ENCODE measurements around the gene NGRN.

DNA sequence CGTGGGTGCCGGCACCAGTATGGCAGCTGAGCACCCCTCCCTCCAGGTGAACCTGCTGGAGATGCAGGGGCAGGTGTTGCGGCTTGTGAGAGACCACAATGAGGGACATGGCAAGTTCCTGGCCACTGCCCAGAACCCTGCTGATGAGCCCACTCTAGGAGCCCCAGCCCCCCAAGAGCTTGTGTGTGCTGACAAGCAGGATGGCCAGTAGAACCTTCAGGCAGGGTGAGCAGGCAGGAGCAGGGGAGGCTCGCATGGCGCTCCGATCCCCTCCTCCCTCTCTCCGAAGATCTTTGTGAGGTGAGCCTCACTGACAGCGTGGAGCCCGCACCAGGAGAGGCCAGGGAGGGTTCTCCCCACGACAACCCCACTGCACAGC, 29.8 kb downstream of the NGRN start:
- no peak for TF ChIP-seq ZFX (IDR thresholded peaks at IDR 0.05; ENCODE audit: borderline replicate concordance)
- TF ChIP-seq, protein P1, sequence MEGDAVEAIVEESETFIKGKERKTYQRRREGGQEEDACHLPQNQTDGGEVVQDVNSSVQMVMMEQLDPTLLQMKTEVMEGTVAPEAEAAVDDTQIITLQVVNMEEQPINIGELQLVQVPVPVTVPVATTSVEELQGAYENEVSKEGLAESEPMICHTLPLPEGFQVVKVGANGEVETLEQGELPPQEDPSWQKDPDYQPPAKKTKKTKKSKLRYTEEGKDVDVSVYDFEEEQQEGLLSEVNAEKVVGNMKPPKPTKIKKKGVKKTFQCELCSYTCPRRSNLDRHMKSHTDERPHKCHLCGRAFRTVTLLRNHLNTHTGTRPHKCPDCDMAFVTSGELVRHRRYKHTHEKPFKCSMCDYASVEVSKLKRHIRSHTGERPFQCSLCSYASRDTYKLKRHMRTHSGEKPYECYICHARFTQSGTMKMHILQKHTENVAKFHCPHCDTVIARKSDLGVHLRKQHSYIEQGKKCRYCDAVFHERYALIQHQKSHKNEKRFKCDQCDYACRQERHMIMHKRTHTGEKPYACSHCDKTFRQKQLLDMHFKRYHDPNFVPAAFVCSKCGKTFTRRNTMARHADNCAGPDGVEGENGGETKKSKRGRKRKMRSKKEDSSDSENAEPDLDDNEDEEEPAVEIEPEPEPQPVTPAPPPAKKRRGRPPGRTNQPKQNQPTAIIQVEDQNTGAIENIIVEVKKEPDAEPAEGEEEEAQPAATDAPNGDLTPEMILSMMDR (IDR thresholded peaks at IDR 0.05) = no peak
